Caco-2 (cell line): ENCODE data around the gene GRIK4. TPM values are rescaled to one million over a fixed set of nuclear protein-coding genes. Genes with fewer than 3 reads are reported as not detected.

ENCODE experiments used
- BruUV-seq: library from RNA; stranded (reverse); fragments of 400-500 nt; replicated peaks from 2 replicates; lab custom pipeline; 2021; lab: Mats Ljungman, UMichigan
- CTCF ChIA-PET: fragments of 300-600 bp; sonication (Branson Sonifier 250); formaldehyde crosslinking; loops from one replicate; lab custom pipeline; 2022; ENCODE audit warnings: antibody characterized with exemption; lab: Charles Lee
- POLR2A ChIA-PET: fragments of 300-600 bp; sonication (Branson Sonifier 250); formaldehyde crosslinking; loops from one replicate; lab custom pipeline; 2022; ENCODE audit warnings: antibody characterized with exemption; lab: Charles Lee
- DNase-seq, 2 experiments: peaks; one replicate each; pipeline versions ENCODE4 v3.0.0 to v3.0.0-alpha.2; 2020 to 2022
- H3K27me3 ChIP-seq: replicated peaks from 2 replicates; pipeline ENCODE4 v1.6.0; 2011; ENCODE audit warnings: low read length; ENCODE audit not compliant: control insufficient read depth, insufficient read depth
- H3K36me3 ChIP-seq: 2 replicates; pipeline ENCODE4 v1.5.1; 2011; ENCODE audit warnings: low read length; ENCODE audit not compliant: control insufficient read depth, insufficient read depth
- H3K4me1 ChIP-seq: fragments of 250-450 bp; sonication (Bioruptor Pico); 2 replicates; pipeline ENCODE4 v1.5.1; 2020; ENCODE audit warnings: mild to moderate bottlenecking
- H3K4me3 ChIP-seq: 2 replicates; pipeline ENCODE4 v1.5.1; 2011; ENCODE audit warnings: low read depth, mild to moderate bottlenecking, control low read depth, low read length
- H3K9me3 ChIP-seq: fragments of 250-450 bp; sonication (Bioruptor Pico); 2 replicates; pipeline ENCODE4 v1.5.1; 2020; ENCODE audit warnings: mild to moderate bottlenecking, moderate library complexity
- H3K27ac Mint-ChIP-seq: one replicate; pipeline ENCODE4 v1.8.0; 2022; ENCODE audit warnings: mixed read lengths; ENCODE audit not compliant: unreplicated experiment
- H3K27me3 Mint-ChIP-seq: one replicate; pipeline ENCODE4 v1.8.0; 2022; ENCODE audit warnings: mixed read lengths; ENCODE audit not compliant: insufficient read depth, unreplicated experiment
- H3K36me3 Mint-ChIP-seq: one replicate; pipeline ENCODE4 v1.8.0; 2022; ENCODE audit warnings: mild to moderate bottlenecking, mixed read lengths; ENCODE audit not compliant: insufficient read depth, unreplicated experiment
- H3K4me1 Mint-ChIP-seq: one replicate; pipeline ENCODE4 v1.8.0; 2022; ENCODE audit warnings: low read depth, mixed read lengths; ENCODE audit not compliant: unreplicated experiment
- H3K4me3 Mint-ChIP-seq: one replicate; pipeline ENCODE4 v1.8.0; 2022; ENCODE audit warnings: mild to moderate bottlenecking, moderate library complexity, mixed read lengths; ENCODE audit not compliant: unreplicated experiment
- H3K9me3 Mint-ChIP-seq: one replicate; pipeline ENCODE4 v1.8.0; 2022; ENCODE audit warnings: mixed read lengths; ENCODE audit not compliant: unreplicated experiment
- CTCF ChIP-seq, 2 experiments: fragments of 200-600 bp in 1 of 2; IDR thresholded peaks; 1 replicate in 1 of 2; 2 replicates in 1 of 2; pipeline versions ENCODE4 v1.5.1 to v1.8.0; 2011 to 2022; ENCODE audit warnings: antibody characterized with exemption in 1 of 2, control low read depth in 1 of 2, inconsistent platforms in 1 of 2, low read depth in 1 of 2, low read length in 1 of 2, mild to moderate bottlenecking in 1 of 2, moderate library complexity in 1 of 2; ENCODE audit not compliant: insufficient read depth in 1 of 2, severe bottlenecking in 1 of 2, unreplicated experiment in 1 of 2
- intact Hi-C: fragments of 100-400 bp; cut with micrococcal nuclease; formaldehyde crosslinking; loops from one replicate; pipeline ENCODE4 v1.10.0; 2022; ENCODE audit not compliant: unreplicated experiment
- total RNA-seq: library from RNA; stranded (reverse); gene quantifications from 2 replicates; pipeline ENCODE4 v1.2.3, GENCODE V29; 2022

The GRIK4 gene
- total RNA-seq, 1 experiment from 2014 or later = 2.0 TPM

GRCh38 chr11:120523196-120523595 is 11.6 kb downstream of the GRIK4 start:
- Mint-ChIP-seq H3K27me3 (no peaks in the 10 kb centered on the region), H3K27ac (no peak overlapping the region), H3K36me3 (no peaks in the 10 kb centered on the region), H3K9me3 (no peaks in the 10 kb centered on the region), H3K4me1 (peaks cover 36% of the 10 kb centered on the region), H3K4me3 (no peak overlapping the region)
- POLR2A ChIA-PET = no interaction called here
- Histone ChIP-seq H3K4me1 (peaks cover 44% of the 10 kb centered on the region), H3K27me3 (no peaks in the 10 kb centered on the region), H3K9me3 (no peaks in the 10 kb centered on the region), H3K4me3 (no peak overlapping the region), H3K36me3 (no peaks in the 10 kb centered on the region)
- CTCF ChIA-PET = interaction anchor here (0.6 to 2.0 kb wide), 5 partner anchors 151 to 408 kb away, joined by 3 to 6 read pairs (median 4); no protein-coding TSS in a partner anchor
- no peak for DNase-seq
- intact Hi-C loops = no loop called here
- no TSS peak for BruUV-seq
- TF ChIP-seq CTCF (IDR thresholded peaks at IDR 0.05; ENCODE audit: insufficient read depth in 1 of 2, low read depth in 1 of 2, low read length in 1 of 2, severe bottlenecking in 1 of 2, unreplicated experiment in 1 of 2) = no peak

- H3K27me3 Mint-ChIP-seq = no peaks in the 10 kb centered on the region
- H3K4me1 Mint-ChIP-seq = peaks cover 42% of the 10 kb centered on the region
- Histone ChIP-seq H3K9me3 (no peaks in the 10 kb centered on the region), H3K36me3 (no peaks in the 10 kb centered on the region), H3K27me3 (no peaks in the 10 kb centered on the region), H3K4me1 (peaks cover 43% of the 10 kb centered on the region), H3K4me3 (no peak overlapping the region)
- no peaks in the 10 kb centered on the region for H3K9me3 Mint-ChIP-seq
- POLR2A ChIA-PET = no interaction called here
- peak overlapping the region; percentile 80 for H3K27ac Mint-ChIP-seq
- H3K4me3 Mint-ChIP-seq = no peak overlapping the region
- TF ChIP-seq CTCF (IDR thresholded peaks at IDR 0.05; ENCODE audit: insufficient read depth in 1 of 2, low read depth in 1 of 2, low read length in 1 of 2, severe bottlenecking in 1 of 2, unreplicated experiment in 1 of 2) = no peak
- H3K36me3 Mint-ChIP-seq = no peaks in the 10 kb centered on the region
- no TSS peak for BruUV-seq
- DNase-seq = no peak
- CTCF ChIA-PET = interaction anchor here (0.6 to 2.0 kb wide), 3 partner anchors 131 to 160 kb away, joined by 3 to 6 read pairs (median 3); no protein-coding TSS in a partner anchor
- intact Hi-C loops = loop anchor here (5.0 kb wide), 2 partner anchors 88 to 148 kb away; no protein-coding TSS in a partner anchor
Observed at GRCh38 chr11:120524536-120525085, 13.1 kb downstream of the GRIK4 start.

GRCh38 chr11:120525261-120526171 is 14.0 kb downstream of the GRIK4 start:
- H3K4me3 Mint-ChIP-seq = no peak overlapping the region
- Histone ChIP-seq H3K4me1 (peaks cover 43% of the 10 kb centered on the region), H3K9me3 (no peaks in the 10 kb centered on the region), H3K4me3 (no peak overlapping the region), H3K27me3 (no peaks in the 10 kb centered on the region), H3K36me3 (no peaks in the 10 kb centered on the region)
- ChIA-PET POLR2A (interaction anchor here (0.5 to 0.8 kb wide), 2 partner anchors 9 to 103 kb away, joined by 3 read pairs; no protein-coding TSS in a partner anchor), CTCF (interaction anchor here (0.5 to 1.3 kb wide), 4 partner anchors 13 to 403 kb away, joined by 4 to 8 read pairs (median 6); no protein-coding TSS in a partner anchor)
- no peaks in the 10 kb centered on the region for H3K36me3 Mint-ChIP-seq
- peak; percentile 75 to 91 for DNase-seq
- H3K27ac Mint-ChIP-seq = peak overlapping the region; percentile 80
- TF ChIP-seq CTCF (IDR thresholded peaks at IDR 0.05; ENCODE audit: insufficient read depth in 1 of 2, low read depth in 1 of 2, low read length in 1 of 2, severe bottlenecking in 1 of 2, unreplicated experiment in 1 of 2) = no peak
- H3K4me1 Mint-ChIP-seq = peaks cover 47% of the 10 kb centered on the region
- H3K27me3 Mint-ChIP-seq = no peaks in the 10 kb centered on the region
- no peaks in the 10 kb centered on the region for H3K9me3 Mint-ChIP-seq
- intact Hi-C loops = loop anchor here (1.0 to 5.0 kb wide), 3 partner anchors 8 to 147 kb away; no protein-coding TSS in a partner anchor
- BruUV-seq = no TSS peak
